Measurements from ENCODE around the gene SPATA16.

Gene SPATA16

GRCh38 chr3:172846103-172846561 lies 294.9 kb downstream of the SPATA16 start:
- DNase-seq (ENCODE audit: low read depth in 1 of 2, low spot score in 1 of 2): no peak

- DNase-seq (ENCODE audit: low read depth in 1 of 2, low spot score in 1 of 2): no peak
These were observed 296.6 kb downstream of the SPATA16 start for GRCh38 chr3:172844428-172844827.

GRCh38 chr3:172840913-172841312 lies 300.1 kb downstream of the SPATA16 start:
- DNase-seq (ENCODE audit: low read depth in 1 of 2, low spot score in 1 of 2): no peak

DNA sequence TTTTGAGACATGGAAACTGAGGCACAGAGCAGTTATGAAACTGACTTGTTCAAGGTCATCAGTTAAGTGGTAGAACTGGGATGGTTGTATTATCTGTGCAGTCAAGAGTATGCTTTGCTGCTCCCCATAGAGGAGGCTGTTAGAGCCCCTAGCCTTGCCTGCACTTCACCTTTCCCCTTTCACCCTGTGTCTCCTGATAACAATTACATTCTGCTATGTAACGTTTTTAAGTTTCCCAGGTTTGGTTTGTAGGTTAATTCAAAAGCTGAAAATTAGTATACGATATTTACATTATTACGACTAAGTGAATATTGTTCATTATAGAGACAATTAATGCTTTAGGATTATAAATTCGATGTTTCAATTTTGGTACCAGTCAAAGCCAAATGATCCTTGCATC lies 300.6 kb downstream of the SPATA16 start:
- DNase-seq (ENCODE audit: low read depth in 1 of 2, low spot score in 1 of 2): no peak

- DNase-seq (ENCODE audit: low read depth in 1 of 2, low spot score in 1 of 2): no peak
These were observed 301.4 kb downstream of the SPATA16 start for GRCh38 chr3:172839679-172840078.

Data from activated CD4-positive, alpha-beta T cell treated with anti-CD3 and anti-CD28 coated beads, Interleukin-2, amount 50 U/mL, for 24 hours (primary cell).